ENCODE results near the gene DMXL1. TPM values are rescaled to one million over a fixed set of nuclear protein-coding genes. Genes with fewer than 3 reads are reported as not detected.

DMXL1 gene
- total RNA-seq, 1 experiment from 2014 or later = 30.0 TPM

DNA sequence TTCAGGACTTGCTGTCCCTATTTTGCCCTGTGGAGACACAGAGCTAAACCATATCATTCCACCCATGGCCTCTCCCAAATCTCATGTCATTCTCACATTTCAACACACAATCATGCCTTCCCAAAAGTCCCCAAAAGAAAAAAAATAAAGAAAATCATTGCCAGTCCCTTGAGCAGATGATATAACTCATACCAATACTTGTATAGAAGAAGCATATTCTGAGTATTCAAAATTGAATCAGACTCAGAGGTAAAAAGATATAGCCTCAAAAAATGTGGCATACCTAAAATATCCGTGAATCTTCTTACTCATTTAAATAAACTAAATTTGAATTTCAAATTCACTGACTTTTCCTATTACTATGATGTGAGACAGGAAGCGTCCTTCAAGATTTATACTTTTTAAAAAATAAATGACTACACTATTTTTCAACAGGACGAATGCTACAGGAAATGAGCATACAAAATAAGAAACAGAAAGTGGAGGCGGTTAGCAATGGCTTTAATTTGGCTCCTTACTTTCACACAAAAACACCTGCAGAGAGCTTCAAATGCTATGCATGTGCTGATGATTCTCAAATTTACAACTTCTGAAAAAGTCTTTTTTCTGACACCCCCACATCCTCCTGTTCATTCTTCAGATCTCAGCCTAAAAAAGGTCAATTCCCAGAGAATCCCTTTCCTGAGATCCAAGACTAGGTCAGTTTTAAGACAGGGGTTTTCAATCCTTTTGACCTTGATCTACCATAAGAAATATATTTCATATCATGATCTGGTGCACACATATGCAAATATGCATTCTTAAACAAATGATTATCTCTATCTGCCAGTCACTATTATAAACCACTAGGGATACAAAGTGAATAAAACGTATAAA lies 39.6 kb upstream of the DMXL1 start:
- Mint-ChIP-seq H3K27me3 (ENCODE audit: insufficient read depth, unreplicated experiment) (no peaks in the 10 kb centered on the region), H3K36me3 (ENCODE audit: insufficient read depth, unreplicated experiment) (no peaks in the 10 kb centered on the region), H3K4me1 (ENCODE audit: low read depth, unreplicated experiment) (no peaks in the 10 kb centered on the region), H3K9me3 (ENCODE audit: unreplicated experiment) (no peaks in the 10 kb centered on the region), H3K4me3 (ENCODE audit: unreplicated experiment) (no peak overlapping the region), H3K27ac (ENCODE audit: unreplicated experiment) (no peak overlapping the region)
- intact Hi-C loops (cut with micrococcal nuclease; ENCODE audit: unreplicated experiment) = no loop called here
- no peaks in the 10 kb centered on the region for H3K27me3 ChIP-seq (replicated peaks; ENCODE audit: control insufficient read depth, insufficient read depth, low read length)
- no peaks in the 10 kb centered on the region for H3K9me3 ChIP-seq
- H3K4me1 ChIP-seq = no peaks in the 10 kb centered on the region
- ChIA-PET CTCF (no interaction called here), POLR2A (no interaction called here)
- DNase-seq = no peak
- H3K36me3 ChIP-seq (ENCODE audit: control insufficient read depth, insufficient read depth, low read length) = no peaks in the 10 kb centered on the region
- no peak overlapping the region for H3K4me3 ChIP-seq (ENCODE audit: low read depth, low read length)
- no TSS peak for BruUV-seq (replicated peaks)
- TF ChIP-seq, protein P1, sequence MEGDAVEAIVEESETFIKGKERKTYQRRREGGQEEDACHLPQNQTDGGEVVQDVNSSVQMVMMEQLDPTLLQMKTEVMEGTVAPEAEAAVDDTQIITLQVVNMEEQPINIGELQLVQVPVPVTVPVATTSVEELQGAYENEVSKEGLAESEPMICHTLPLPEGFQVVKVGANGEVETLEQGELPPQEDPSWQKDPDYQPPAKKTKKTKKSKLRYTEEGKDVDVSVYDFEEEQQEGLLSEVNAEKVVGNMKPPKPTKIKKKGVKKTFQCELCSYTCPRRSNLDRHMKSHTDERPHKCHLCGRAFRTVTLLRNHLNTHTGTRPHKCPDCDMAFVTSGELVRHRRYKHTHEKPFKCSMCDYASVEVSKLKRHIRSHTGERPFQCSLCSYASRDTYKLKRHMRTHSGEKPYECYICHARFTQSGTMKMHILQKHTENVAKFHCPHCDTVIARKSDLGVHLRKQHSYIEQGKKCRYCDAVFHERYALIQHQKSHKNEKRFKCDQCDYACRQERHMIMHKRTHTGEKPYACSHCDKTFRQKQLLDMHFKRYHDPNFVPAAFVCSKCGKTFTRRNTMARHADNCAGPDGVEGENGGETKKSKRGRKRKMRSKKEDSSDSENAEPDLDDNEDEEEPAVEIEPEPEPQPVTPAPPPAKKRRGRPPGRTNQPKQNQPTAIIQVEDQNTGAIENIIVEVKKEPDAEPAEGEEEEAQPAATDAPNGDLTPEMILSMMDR (IDR thresholded peaks at IDR 0.05; ENCODE audit: insufficient read depth in 1 of 2, low read depth in 1 of 2, low read length in 1 of 2, severe bottlenecking in 1 of 2, unreplicated experiment in 1 of 2) = no peak

DNA sequence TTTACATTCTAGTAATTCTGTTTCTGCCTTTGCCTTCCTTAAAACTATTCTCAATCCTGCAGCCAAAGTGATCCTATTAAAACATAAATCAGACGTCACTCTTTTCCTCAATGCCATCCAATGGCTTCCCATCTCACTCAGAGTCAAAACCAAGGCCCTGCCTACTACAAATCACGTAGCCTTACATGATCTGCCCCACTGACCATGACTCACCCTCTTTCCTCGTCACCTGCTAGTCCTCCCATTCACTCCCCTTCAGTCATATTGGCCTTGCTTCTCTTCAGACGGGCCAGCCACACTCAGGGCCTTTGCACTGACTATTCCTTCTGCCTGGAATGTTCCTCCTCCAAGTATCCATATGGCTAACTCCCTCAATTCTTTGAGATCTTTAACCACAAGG lies 39.0 kb upstream of the DMXL1 start:
- H3K27me3 Mint-ChIP-seq (ENCODE audit: insufficient read depth, unreplicated experiment) = no peaks in the 10 kb centered on the region
- CTCF ChIA-PET = no interaction called here
- no TSS peak for BruUV-seq (replicated peaks)
- TF ChIP-seq, protein P1 (IDR thresholded peaks at IDR 0.05; ENCODE audit: insufficient read depth in 1 of 2, low read depth in 1 of 2, low read length in 1 of 2, severe bottlenecking in 1 of 2, unreplicated experiment in 1 of 2) = no peak
- DNase-seq = no peak
- no peaks in the 10 kb centered on the region for H3K36me3 Mint-ChIP-seq (ENCODE audit: insufficient read depth, unreplicated experiment)
- no peak overlapping the region for H3K27ac Mint-ChIP-seq (ENCODE audit: unreplicated experiment)
- Histone ChIP-seq H3K27me3 (replicated peaks; ENCODE audit: control insufficient read depth, insufficient read depth, low read length) (no peaks in the 10 kb centered on the region), H3K36me3 (ENCODE audit: control insufficient read depth, insufficient read depth, low read length) (no peaks in the 10 kb centered on the region), H3K4me1 (no peaks in the 10 kb centered on the region), H3K4me3 (ENCODE audit: low read depth, low read length) (no peak overlapping the region), H3K9me3 (no peaks in the 10 kb centered on the region)
- POLR2A ChIA-PET = no interaction called here
- no peak overlapping the region for H3K4me3 Mint-ChIP-seq (ENCODE audit: unreplicated experiment)
- H3K4me1 Mint-ChIP-seq (ENCODE audit: low read depth, unreplicated experiment) = no peaks in the 10 kb centered on the region
- H3K9me3 Mint-ChIP-seq (ENCODE audit: unreplicated experiment) = no peaks in the 10 kb centered on the region
- intact Hi-C loops (cut with micrococcal nuclease; ENCODE audit: unreplicated experiment) = no loop called here

DNA sequence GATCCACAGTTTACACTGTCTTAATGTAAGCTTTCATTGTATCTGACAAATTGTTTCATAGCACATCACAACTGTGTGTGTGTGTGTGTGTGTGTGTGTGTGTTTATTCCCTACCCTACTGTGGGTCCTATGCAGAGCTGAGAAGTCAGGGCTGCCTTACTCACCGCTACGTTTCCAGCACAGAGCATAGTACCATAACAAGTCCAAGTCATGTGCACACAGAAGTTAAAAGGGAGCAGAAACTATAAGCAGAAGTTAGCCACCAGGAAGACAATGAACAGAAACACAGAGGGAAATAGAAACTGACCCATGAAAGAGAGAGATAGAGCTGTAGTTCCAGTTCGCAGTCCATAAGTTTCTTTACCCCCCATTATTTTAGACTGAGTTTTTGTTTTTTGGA lies 38.2 kb upstream of the DMXL1 start:
- no peaks in the 10 kb centered on the region for H3K4me1 Mint-ChIP-seq (ENCODE audit: low read depth, unreplicated experiment)
- Histone ChIP-seq H3K4me3 (ENCODE audit: low read depth, low read length) (no peak overlapping the region), H3K9me3 (no peaks in the 10 kb centered on the region), H3K27me3 (replicated peaks; ENCODE audit: control insufficient read depth, insufficient read depth, low read length) (no peaks in the 10 kb centered on the region), H3K4me1 (no peaks in the 10 kb centered on the region), H3K36me3 (ENCODE audit: control insufficient read depth, insufficient read depth, low read length) (no peaks in the 10 kb centered on the region)
- no peak for DNase-seq
- H3K36me3 Mint-ChIP-seq (ENCODE audit: insufficient read depth, unreplicated experiment) = no peaks in the 10 kb centered on the region
- ChIA-PET POLR2A (no interaction called here), CTCF (no interaction called here)
- no peak overlapping the region for H3K4me3 Mint-ChIP-seq (ENCODE audit: unreplicated experiment)
- H3K27ac Mint-ChIP-seq (ENCODE audit: unreplicated experiment) = no peak overlapping the region
- TF ChIP-seq, protein P1 (IDR thresholded peaks at IDR 0.05; ENCODE audit: insufficient read depth in 1 of 2, low read depth in 1 of 2, low read length in 1 of 2, severe bottlenecking in 1 of 2, unreplicated experiment in 1 of 2) = no peak
- H3K9me3 Mint-ChIP-seq (ENCODE audit: unreplicated experiment) = no peaks in the 10 kb centered on the region
- intact Hi-C loops (cut with micrococcal nuclease; ENCODE audit: unreplicated experiment) = no loop called here
- no peaks in the 10 kb centered on the region for H3K27me3 Mint-ChIP-seq (ENCODE audit: insufficient read depth, unreplicated experiment)
- no TSS peak for BruUV-seq (replicated peaks)
